ENCODE data around the gene C2CD3. TPM values are rescaled to one million over a fixed set of nuclear protein-coding genes. Genes with fewer than 3 reads are reported as not detected.

Gene C2CD3
- total and polyA plus RNA-seq, 9 of the 15 experiments (the other 6 are each of a cell fraction or from before 2014, with no cell fraction given), result 4.4 to 20.2 (median 15.4) TPM

GRCh38 chr11:73998846-73999575 is 171.8 kb downstream of the C2CD3 start:
- no peaks in the 10 kb centered on the region for H3K79me2 ChIP-seq (ENCODE audit: control insufficient read depth, insufficient read depth, low read length)
- DNase-seq (ENCODE audit: extremely low read depth in 1 of 4, low spot score in 3 of 4) (no peak), ATAC-seq (no peak), FAIRE-seq (no peak)
- H3K4me1 ChIP-seq (replicated peaks in 1 of 2; ENCODE audit: control insufficient read depth in 2 of 2, insufficient read depth in 2 of 2, low read length in 2 of 2), result peaks cover 15 to 16% of the 10 kb centered on the region in 2 experiments; a peak in 4 of 5 replicates
- no peak overlapping the region for H3K4me3 ChIP-seq
- no peaks in the 10 kb centered on the region for H4K20me1 ChIP-seq (replicated peaks; ENCODE audit: control insufficient read depth, insufficient read depth, low read length)
- H3K36me3 ChIP-seq (ENCODE audit: control insufficient read depth, insufficient read depth, low read length), result no peaks in the 10 kb centered on the region
- 83% methylated on average over 11 of the region's 13 CpGs for WGBS (ENCODE audit: insufficient coverage, low coverage, missing lambda C conversion rate)
- H2AFZ ChIP-seq (ENCODE audit: low read depth, low read length), result no peak overlapping the region
- H3K4me2 ChIP-seq (ENCODE audit: insufficient read depth, low read length), result no peak overlapping the region
- H3K27me3 ChIP-seq (ENCODE audit: control insufficient read depth in 2 of 2, insufficient read depth in 2 of 2, low read length in 2 of 2), result no peaks in the 10 kb centered on the region
- no peak overlapping the region for H3K9ac ChIP-seq (ENCODE audit: insufficient read depth in 1 of 2, low read depth in 2 of 2, low read length in 2 of 2)
- intact Hi-C loops (cut with micrococcal nuclease), result no loop called here
- TF ChIP-seq CHAMP1 (IDR thresholded peaks at IDR 0.05) (no peak), PHTF2 (CRISPR knock-in tag; IDR thresholded peaks at IDR 0.05) (no peak), MYNN (IDR thresholded peaks at IDR 0.05) (no peak), MYNN (CRISPR knock-in tag; IDR thresholded peaks at IDR 0.05) (no peak), TRIM28 (IDR thresholded peaks at IDR 0.05) (no peak), ZBTB8A (IDR thresholded peaks at IDR 0.05; ENCODE audit: partially characterized antibody) (no peak), TCF15 (CRISPR knock-in tag; IDR thresholded peaks at IDR 0.05) (no peak), USF2 (CRISPR knock-in tag; IDR thresholded peaks at IDR 0.05) (no peak), SOX6 (IDR thresholded peaks at IDR 0.05) (no peak), ZNF280B (CRISPR knock-in tag; IDR thresholded peaks at IDR 0.05) (no peak), CBFA2T3 (IDR thresholded peaks at IDR 0.05) (no peak), ARHGAP35 (IDR thresholded peaks at IDR 0.05; ENCODE audit: partially characterized antibody) (no peak), NFE2 (IDR thresholded peaks at IDR 0.05; ENCODE audit: low read depth) (no peak), TOE1 (IDR thresholded peaks at IDR 0.05; ENCODE audit: borderline replicate concordance) (no peak), TOE1 (CRISPR knock-in tag; IDR thresholded peaks at IDR 0.05; ENCODE audit: borderline replicate concordance, low read depth) (no peak), KDM1A (IDR thresholded peaks at IDR 0.05) (no peak), BRF1 (IDR thresholded peaks at IDR 0.05; ENCODE audit: borderline replicate concordance, extremely low read depth, insufficient read length) (no peak), HLTF (IDR thresholded peaks at IDR 0.05) (no peak), KAT2B (IDR thresholded peaks at IDR 0.05; ENCODE audit: low read depth, low read length) (no peak)
- ChIA-PET CTCF (ENCODE audit: low intra/inter-chr PET ratio) (interaction anchor here (0.6 kb wide), 1 partner anchor 166 kb away, joined by 7 read pairs; no protein-coding TSS in a partner anchor), POLR2A (interaction anchor here (0.6 to 1.1 kb wide), 4 partner anchors 8 to 51 kb away, joined by 3 to 4 read pairs (median 4); no protein-coding TSS in a partner anchor)
- no TSS peak for BruUV-seq (replicated peaks)
- no peaks in the 10 kb centered on the region for H3K9me3 ChIP-seq (replicated peaks; ENCODE audit: control insufficient read depth, insufficient read depth, low read depth, low read length)
- no peak overlapping the region for H3K27ac ChIP-seq (ENCODE audit: extremely low read depth, low read depth, low read length)
- in situ Hi-C loops (cut with MboI), result no loop called here
- no peaks in the 10 kb centered on the region for H3K9me1 ChIP-seq (ENCODE audit: control insufficient read depth, insufficient read depth, low read length)
